Measurements from ENCODE around the gene PRKCQ. TPM values are rescaled to one million over a fixed set of nuclear protein-coding genes. Genes with fewer than 3 reads are reported as not detected.
"Not testable (repeated sequence)": the region's sequence is repeated elsewhere in the genome, so short reads cannot be mapped to it uniquely, and the experiment has no call there.

PRKCQ gene
- total and polyA plus RNA-seq, 11 donors, result 0.04 to 2.0 (median 0.13) TPM; not detected in 1

DNA sequence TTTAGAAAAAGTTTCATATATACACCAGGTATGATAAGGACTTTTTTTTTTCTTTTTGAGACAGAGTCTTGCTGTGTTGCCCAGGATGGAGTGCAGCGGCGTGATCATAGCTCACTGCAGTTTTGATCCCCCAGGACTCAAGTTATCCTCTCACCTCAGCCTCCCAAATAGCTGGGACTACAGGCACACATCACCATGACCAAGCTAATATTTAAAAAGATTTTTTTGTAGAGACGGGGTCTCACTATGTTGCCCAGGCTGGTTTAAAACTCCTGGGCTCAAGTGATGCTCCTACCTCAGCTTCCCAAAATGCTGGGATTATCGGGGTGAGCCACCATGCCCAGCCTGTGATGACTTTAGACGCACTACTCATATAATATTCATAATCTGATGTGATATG, 2.2 kb upstream of the PRKCQ start:
- ATAC-seq, result no peak
- peak overlapping the region in 1 of 12 donors; percentile 70 for H3K4me3 ChIP-seq
- WGBS, 4 donors, result 92 to 97% (median 94%) methylated on average over 5 of the region's 5 CpGs

DNA sequence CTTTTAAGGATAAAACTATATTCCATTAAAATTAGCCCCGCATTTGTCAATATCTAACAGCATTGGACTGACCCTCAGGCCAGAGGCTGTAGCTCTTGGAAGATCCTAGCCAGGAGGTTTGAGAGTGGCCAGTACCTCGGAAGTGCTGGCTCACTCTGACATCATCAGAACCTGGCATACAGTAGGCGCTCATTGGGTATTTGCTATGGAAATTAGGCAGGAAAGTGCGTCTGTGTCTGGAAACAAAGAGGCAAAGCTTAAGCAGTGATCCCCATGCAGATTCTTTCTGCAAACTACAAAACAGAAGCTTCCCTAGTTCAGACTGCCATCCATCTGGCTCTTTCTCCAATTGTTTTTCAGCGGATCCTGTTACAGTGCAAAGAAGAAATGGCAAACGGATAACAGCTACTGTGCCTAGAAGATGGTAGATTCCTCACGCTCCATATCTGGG, 1.7 kb upstream of the PRKCQ start:
- peak overlapping the region in 1 of 12 donors; percentile 70 for H3K4me3 ChIP-seq
- TF ChIP-seq POLR2A (IDR thresholded peaks at IDR 0.05), result no peak
- TF ChIP-seq, protein P1, sequence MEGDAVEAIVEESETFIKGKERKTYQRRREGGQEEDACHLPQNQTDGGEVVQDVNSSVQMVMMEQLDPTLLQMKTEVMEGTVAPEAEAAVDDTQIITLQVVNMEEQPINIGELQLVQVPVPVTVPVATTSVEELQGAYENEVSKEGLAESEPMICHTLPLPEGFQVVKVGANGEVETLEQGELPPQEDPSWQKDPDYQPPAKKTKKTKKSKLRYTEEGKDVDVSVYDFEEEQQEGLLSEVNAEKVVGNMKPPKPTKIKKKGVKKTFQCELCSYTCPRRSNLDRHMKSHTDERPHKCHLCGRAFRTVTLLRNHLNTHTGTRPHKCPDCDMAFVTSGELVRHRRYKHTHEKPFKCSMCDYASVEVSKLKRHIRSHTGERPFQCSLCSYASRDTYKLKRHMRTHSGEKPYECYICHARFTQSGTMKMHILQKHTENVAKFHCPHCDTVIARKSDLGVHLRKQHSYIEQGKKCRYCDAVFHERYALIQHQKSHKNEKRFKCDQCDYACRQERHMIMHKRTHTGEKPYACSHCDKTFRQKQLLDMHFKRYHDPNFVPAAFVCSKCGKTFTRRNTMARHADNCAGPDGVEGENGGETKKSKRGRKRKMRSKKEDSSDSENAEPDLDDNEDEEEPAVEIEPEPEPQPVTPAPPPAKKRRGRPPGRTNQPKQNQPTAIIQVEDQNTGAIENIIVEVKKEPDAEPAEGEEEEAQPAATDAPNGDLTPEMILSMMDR (IDR thresholded peaks at IDR 0.05), result no peak
- H3K27me3 ChIP-seq, result peaks cover 0 to 62% (median 30%) of the 10 kb centered on the region in 9 donors
- H3K4me1 ChIP-seq, result peaks cover 0 to 24% (median 0%) of the 10 kb centered on the region in 12 donors
- intact Hi-C loops (cut with DNase I), result loop anchor here in 5 of 10 donors (2.0 to 10.0 kb wide), 4 partner anchors 85 to 97 kb away; no protein-coding TSS in a partner anchor
- no peak for ATAC-seq
- no peaks in the 10 kb centered on the region for H3K9me3 ChIP-seq
- DNase-seq, result no peak
- H3K27ac ChIP-seq, result peak overlapping the region in 1 of 12 donors; percentile 84
- no peaks in the 10 kb centered on the region for H3K36me3 ChIP-seq
- WGBS, 4 donors, result 81 to 83% (median 81%) methylated on average over 7 of the region's 7 CpGs

More for the DNA sequence above, 2.2 kb upstream of the PRKCQ start:
- no peaks in the 10 kb centered on the region for H3K9me3 ChIP-seq
- intact Hi-C loops (cut with DNase I), result loop anchor here in 4 of 10 donors (5.0 to 10.0 kb wide), 3 partner anchors 85 to 95 kb away; no protein-coding TSS in a partner anchor
- H3K4me1 ChIP-seq, result peaks cover 0 to 21% (median 0%) of the 10 kb centered on the region in 12 donors
- H3K36me3 ChIP-seq, result no peaks in the 10 kb centered on the region
- peak overlapping the region in 1 of 12 donors; percentile 84 for H3K27ac ChIP-seq
- no peak for DNase-seq
- TF ChIP-seq POLR2A (IDR thresholded peaks at IDR 0.05), result no peak
- TF ChIP-seq, protein P1 (IDR thresholded peaks at IDR 0.05), result no peak
- peaks cover 0 to 63% (median 30%) of the 10 kb centered on the region in 9 donors for H3K27me3 ChIP-seq

DNA sequence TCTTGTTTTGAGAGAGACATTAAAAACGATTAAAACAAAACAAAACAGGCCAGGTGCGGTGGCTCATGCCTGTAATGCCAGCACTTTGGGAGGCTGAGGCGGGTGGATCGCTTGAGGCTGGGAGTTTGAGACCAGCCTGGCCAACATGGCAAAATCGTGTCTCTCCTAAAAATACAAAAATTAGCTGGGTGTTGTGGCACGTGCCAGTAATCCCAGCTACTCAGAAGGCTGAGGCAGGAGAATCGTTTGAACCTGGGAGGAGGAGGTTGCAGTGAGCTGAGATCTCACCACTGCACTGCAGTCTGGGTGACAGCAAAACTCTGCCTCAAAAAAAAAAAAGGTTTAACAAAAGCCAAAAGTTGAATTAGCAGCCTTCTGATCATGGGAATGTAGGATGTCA, 1.1 kb upstream of the PRKCQ start:
- intact Hi-C loops (cut with DNase I), result loop anchor here in 5 of 10 donors (2.0 to 10.0 kb wide), 4 partner anchors 86 to 98 kb away; no protein-coding TSS in a partner anchor
- ATAC-seq, result not testable (repeated sequence)
- peak overlapping the region in 1 of 12 donors; percentile 84 for H3K27ac ChIP-seq

DNA sequence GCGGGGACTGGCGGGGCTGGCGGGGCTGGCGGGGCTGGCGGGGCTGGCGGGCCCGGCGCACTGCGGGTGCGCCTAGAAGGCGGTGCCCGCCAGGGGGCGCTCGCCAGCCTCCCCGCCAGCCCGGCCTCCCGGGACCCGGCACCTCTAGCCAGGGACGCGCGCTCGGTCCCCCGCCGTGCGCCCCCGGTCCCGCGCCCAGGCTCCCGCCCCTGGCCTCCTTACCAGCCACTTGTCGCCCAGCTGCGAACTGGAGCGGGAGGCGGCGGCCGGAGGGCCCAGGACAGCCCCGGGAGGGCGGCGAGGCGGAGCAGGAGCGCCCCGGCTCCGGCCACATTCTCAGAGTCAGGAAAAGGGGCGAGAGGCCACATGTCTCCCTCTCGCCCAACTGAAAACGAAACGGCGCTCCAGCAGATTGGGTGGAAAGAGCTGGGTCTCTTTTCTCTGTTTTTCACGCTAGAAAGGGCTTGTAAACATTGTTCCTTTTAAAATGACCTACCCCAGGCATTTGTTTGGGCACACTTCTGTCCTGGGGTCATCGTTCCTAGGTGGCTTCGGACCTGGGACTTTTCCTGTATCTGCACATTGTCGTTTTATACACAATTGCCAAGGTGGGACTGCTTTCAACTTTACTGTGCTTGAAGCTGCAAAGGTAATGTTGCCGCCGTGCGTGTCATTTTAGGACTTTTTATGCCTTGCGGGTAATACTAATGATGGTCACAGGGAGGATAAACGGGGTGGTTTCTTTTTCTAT, 378 bp upstream of the PRKCQ start:
- Histone ChIP-seq H3K27me3 (peaks cover 0 to 65% (median 30%) of the 10 kb centered on the region in 9 donors), H3K36me3 (no peaks in the 10 kb centered on the region), H3K4me3 (peak overlapping the region; percentile 19 to 70 (median 53)), H3K4me1 (peaks cover 0 to 32% (median 0%) of the 10 kb centered on the region in 12 donors), H3K9me3 (no peaks in the 10 kb centered on the region), H3K27ac (peak overlapping the region in 1 of 12 donors; percentile 84)
- intact Hi-C loops (cut with DNase I), result loop anchor here in 5 of 10 donors (2.0 to 10.0 kb wide), 4 partner anchors 87 to 98 kb away; no protein-coding TSS in a partner anchor
- TF ChIP-seq, protein P1 (IDR thresholded peaks at IDR 0.05), result peak in 11 of 12 donors; percentile 25 to 76 (median 51)
- TF ChIP-seq POLR2A (IDR thresholded peaks at IDR 0.05), result no peak
- 4 to 31% (median 11%) methylated on average over 9 to 56 of the region's 56 CpGs for WGBS, 4 donors
- DNase-seq (peak; percentile 47 to 90 (median 66)), ATAC-seq (peak; percentile 47 to 95 (median 81))

More for the DNA sequence above, 1.1 kb upstream of the PRKCQ start:
- Histone ChIP-seq H3K4me1 (peaks cover 0 to 30% (median 0%) of the 10 kb centered on the region in 12 donors), H3K27me3 (peaks cover 0 to 61% (median 30%) of the 10 kb centered on the region in 9 donors), H3K4me3 (peak overlapping the region in 3 of 12 donors; percentile 53 to 70 (median 62))
- WGBS, 4 donors, result 58 to 66% (median 66%) methylated on average over 7 of the region's 7 CpGs
- not testable (repeated sequence) for H3K36me3 ChIP-seq, H3K9me3 ChIP-seq, DNase-seq
